ENCODE data around the gene CDH1.

DNA sequence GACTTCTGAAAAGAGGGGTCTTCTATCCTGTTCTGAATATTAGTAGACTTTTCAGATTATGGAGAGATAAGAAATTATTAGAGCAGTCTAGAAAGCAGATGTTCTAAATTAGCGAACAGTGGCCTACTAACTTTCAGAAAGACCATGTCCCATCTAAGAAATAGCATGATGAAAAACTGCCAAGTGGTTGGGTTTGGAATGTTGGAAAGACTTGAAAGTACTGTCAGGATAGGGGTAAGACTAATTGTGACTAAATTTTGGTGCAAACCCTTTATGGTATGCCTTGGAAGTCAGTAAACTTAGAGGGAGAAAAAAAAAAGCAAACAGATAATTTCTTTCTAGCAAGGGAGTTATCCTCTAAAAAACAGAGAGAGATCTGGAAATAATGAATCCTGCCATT lies 147.3 kb downstream of the CDH1 start:
- TF ChIP-seq, protein P1, sequence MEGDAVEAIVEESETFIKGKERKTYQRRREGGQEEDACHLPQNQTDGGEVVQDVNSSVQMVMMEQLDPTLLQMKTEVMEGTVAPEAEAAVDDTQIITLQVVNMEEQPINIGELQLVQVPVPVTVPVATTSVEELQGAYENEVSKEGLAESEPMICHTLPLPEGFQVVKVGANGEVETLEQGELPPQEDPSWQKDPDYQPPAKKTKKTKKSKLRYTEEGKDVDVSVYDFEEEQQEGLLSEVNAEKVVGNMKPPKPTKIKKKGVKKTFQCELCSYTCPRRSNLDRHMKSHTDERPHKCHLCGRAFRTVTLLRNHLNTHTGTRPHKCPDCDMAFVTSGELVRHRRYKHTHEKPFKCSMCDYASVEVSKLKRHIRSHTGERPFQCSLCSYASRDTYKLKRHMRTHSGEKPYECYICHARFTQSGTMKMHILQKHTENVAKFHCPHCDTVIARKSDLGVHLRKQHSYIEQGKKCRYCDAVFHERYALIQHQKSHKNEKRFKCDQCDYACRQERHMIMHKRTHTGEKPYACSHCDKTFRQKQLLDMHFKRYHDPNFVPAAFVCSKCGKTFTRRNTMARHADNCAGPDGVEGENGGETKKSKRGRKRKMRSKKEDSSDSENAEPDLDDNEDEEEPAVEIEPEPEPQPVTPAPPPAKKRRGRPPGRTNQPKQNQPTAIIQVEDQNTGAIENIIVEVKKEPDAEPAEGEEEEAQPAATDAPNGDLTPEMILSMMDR (IDR thresholded peaks at IDR 0.05), result no peak
- TF ChIP-seq POLR2A (IDR thresholded peaks at IDR 0.05), result no peak

All from uterus (tissue), 2 donors.